ENCODE measurements around the gene CACUL1. TPM values are rescaled to one million over a fixed set of nuclear protein-coding genes. Genes with fewer than 3 reads are reported as not detected.

CACUL1 gene
- total and polyA plus RNA-seq, 4 donors = 3.9 to 15.8 (median 13.1) TPM

GRCh38 chr10:118746246-118746645 lies 8.5 kb downstream of the CACUL1 start:
- Histone ChIP-seq H3K4me1 (ENCODE audit: control insufficient read depth in 4 of 4, insufficient read depth in 4 of 4, low read length in 3 of 4) (peaks cover 6 to 13% (median 8%) of the 10 kb centered on the region in 4 donors), H3K4me3 (ENCODE audit: low read depth in 1 of 3, low read length in 3 of 3) (no peak overlapping the region), H3K27me3 (ENCODE audit: control insufficient read depth in 4 of 4, insufficient read depth in 4 of 4, low read length in 3 of 4) (no peaks in the 10 kb centered on the region), H3K36me3 (ENCODE audit: control insufficient read depth in 4 of 4, insufficient read depth in 3 of 4, low read depth in 1 of 4, low read length in 3 of 4) (no peaks in the 10 kb centered on the region), H3K27ac (ENCODE audit: low read depth in 1 of 2, low read length in 2 of 2) (no peak overlapping the region), H3K9ac (ENCODE audit: low read depth in 1 of 2, low read length in 2 of 2) (no peak overlapping the region), H3K9me3 (ENCODE audit: control insufficient read depth in 4 of 4, low read length in 3 of 4) (no peaks in the 10 kb centered on the region)
- TF ChIP-seq YY1 (IDR thresholded peaks at IDR 0.05) (no peak), REST (IDR thresholded peaks at IDR 0.05) (no peak), FOXA2 (IDR thresholded peaks at IDR 0.05) (no peak), JUND (IDR thresholded peaks at IDR 0.05) (no peak), CTCF (IDR thresholded peaks at IDR 0.05; ENCODE audit: low read depth, low read length, missing input control) (no peak), TAF1 (conservative IDR thresholded peaks at IDR 0.05) (no peak), RAD21 (IDR thresholded peaks at IDR 0.05) (no peak), FOXA1 (IDR thresholded peaks at IDR 0.05) (no peak), MAX (IDR thresholded peaks at IDR 0.05) (no peak), ATF3 (IDR thresholded peaks at IDR 0.05) (no peak), GABPA (IDR thresholded peaks at IDR 0.05 in 1 of 2, conservative IDR thresholded peaks at IDR 0.05 in 1 of 2) (no peak), HNF4G (IDR thresholded peaks at IDR 0.05) (no peak)
- no peak for DNase-seq (ENCODE audit: low spot score)
- 90% methylated on average over 4 of the region's 4 CpGs for WGBS

GRCh38 chr10:118745056-118745455 lies 9.7 kb downstream of the CACUL1 start:
- H3K4me3 ChIP-seq (ENCODE audit: low read depth in 1 of 3, low read length in 3 of 3) = no peak overlapping the region
- no peaks in the 10 kb centered on the region for H3K27me3 ChIP-seq (ENCODE audit: control insufficient read depth in 4 of 4, insufficient read depth in 4 of 4, low read length in 3 of 4)
- no peaks in the 10 kb centered on the region for H3K9me3 ChIP-seq (ENCODE audit: control insufficient read depth in 4 of 4, low read length in 3 of 4)
- H3K4me1 ChIP-seq (ENCODE audit: control insufficient read depth in 4 of 4, insufficient read depth in 4 of 4, low read length in 3 of 4) = peaks cover 6 to 13% (median 8%) of the 10 kb centered on the region in 4 donors
- no peak for DNase-seq (ENCODE audit: low spot score)
- no peak overlapping the region for H3K9ac ChIP-seq (ENCODE audit: low read depth in 1 of 2, low read length in 2 of 2)
- H3K36me3 ChIP-seq (ENCODE audit: control insufficient read depth in 4 of 4, insufficient read depth in 3 of 4, low read depth in 1 of 4, low read length in 3 of 4) = no peaks in the 10 kb centered on the region
- H3K27ac ChIP-seq (ENCODE audit: low read depth in 1 of 2, low read length in 2 of 2) = no peak overlapping the region
- 91% methylated on average over 4 of the region's 4 CpGs for WGBS
- TF ChIP-seq FOXA1 (IDR thresholded peaks at IDR 0.05) (no peak), EGR1 (IDR thresholded peaks at IDR 0.05; ENCODE audit: low read depth in 2 of 2) (no peak), HNF4A (conservative IDR thresholded peaks at IDR 0.05) (no peak), TAF1 (conservative IDR thresholded peaks at IDR 0.05) (no peak), RXRA (IDR thresholded peaks at IDR 0.05) (no peak), MAX (IDR thresholded peaks at IDR 0.05) (no peak), CTCF (IDR thresholded peaks at IDR 0.05; ENCODE audit: low read depth, low read length, missing input control) (no peak), JUND (IDR thresholded peaks at IDR 0.05) (no peak), GABPA (IDR thresholded peaks at IDR 0.05 in 1 of 2, conservative IDR thresholded peaks at IDR 0.05 in 1 of 2) (no peak), YY1 (IDR thresholded peaks at IDR 0.05) (no peak), SP1 (IDR thresholded peaks at IDR 0.05) (no peak), REST (IDR thresholded peaks at IDR 0.05) (no peak), ATF3 (IDR thresholded peaks at IDR 0.05) (no peak), NR2F2 (IDR thresholded peaks at IDR 0.05) (no peak), RAD21 (IDR thresholded peaks at IDR 0.05) (no peak)

Data from liver (tissue), 9 donors.